ENCODE measurements around the gene ANKRD55.
"Not testable (repeated sequence)": the region's sequence is repeated elsewhere in the genome, so short reads cannot be mapped to it uniquely, and the experiment has no call there.

ANKRD55 gene

DNA sequence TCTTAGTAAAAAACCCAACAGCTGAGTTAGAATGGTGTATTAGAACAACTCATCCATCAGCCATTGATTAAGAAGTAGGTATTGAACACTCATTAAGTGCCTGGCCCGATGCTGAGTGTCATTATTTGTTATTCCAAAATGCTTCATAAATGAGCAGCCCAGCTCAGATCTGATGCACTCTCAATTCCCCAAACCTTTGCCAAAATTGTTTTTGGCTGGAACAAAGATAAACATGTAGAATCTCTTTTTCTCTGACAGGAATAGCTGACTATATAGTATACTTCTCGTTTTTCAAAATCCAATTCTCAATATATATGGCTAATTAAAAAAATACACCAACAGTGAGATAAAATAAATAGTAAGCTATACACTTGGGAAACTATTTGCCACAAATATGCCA is 20.0 kb upstream of the ANKRD55 start:
- no peak for DNase-seq (ENCODE audit: low read depth)

DNA sequence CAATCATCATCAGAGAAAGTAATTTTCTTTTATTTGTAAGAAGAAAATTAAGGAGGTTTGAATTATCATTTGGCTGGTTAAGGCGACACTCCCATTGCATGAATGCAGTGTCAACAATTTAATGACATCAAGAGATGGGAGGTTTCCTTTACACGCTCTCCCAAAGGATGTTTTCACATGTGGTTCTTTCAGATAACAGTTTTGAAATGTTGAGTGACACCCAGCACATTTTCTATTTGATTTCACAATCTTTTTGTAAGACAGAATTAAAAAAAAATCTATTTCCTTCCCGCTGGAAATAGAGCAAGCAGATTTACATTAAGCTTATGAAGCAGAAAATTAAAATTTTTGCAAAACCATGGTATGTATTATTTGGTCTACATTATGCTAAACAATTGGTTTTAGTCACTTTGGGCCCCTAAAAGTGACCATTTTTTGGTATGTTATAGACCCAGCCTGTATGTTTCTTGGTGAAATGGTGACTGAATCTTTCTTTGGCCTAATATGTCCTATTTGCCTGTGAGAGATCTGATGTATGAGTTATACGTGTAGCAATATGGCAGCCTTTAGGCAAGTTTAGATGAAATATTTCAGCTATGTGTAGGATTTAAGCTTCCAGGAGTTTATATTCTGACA is 18.9 kb upstream of the ANKRD55 start:
- no peak for DNase-seq (ENCODE audit: low read depth)

DNA sequence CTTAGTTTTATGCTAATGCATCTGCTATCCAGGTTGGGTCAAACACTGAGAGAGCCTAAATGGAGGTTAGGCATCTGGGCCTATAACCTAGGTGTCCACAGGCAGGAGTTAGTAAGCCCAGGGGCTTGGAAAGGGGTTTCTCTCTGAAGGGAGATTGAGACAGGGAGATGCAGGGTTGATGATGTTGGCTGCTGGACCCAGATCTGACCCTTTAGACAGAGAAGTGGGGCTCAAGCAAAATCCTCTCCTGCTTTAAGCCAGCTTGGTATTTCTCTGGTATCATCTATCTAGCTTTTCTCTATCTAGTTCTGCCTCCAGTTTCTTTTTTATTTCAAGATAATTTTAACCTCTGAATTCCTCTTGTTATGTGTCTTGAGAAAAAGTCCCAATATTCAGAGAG is 18.3 kb upstream of the ANKRD55 start:
- no peak for DNase-seq (ENCODE audit: low read depth)

DNA sequence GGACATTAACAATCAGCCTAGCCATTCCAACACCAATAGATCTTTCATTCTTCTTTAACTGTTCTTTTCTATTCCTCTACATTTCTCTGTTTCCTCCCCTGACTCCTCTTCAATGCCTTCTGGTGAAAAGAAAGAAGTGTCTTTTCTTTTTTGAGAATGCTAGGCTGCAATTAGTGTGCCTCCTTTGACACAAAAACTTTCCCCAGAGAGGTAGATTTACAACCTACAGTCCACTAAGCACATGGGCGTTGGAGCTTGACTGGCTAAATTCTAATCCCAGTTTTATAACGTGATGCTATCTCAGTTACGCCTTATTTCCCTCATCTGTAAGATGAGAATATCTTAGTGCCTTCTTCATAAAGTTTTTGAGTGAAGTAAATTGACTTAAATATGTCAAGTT is 16.9 kb upstream of the ANKRD55 start:
- DNase-seq (ENCODE audit: low read depth) = no peak

DNA sequence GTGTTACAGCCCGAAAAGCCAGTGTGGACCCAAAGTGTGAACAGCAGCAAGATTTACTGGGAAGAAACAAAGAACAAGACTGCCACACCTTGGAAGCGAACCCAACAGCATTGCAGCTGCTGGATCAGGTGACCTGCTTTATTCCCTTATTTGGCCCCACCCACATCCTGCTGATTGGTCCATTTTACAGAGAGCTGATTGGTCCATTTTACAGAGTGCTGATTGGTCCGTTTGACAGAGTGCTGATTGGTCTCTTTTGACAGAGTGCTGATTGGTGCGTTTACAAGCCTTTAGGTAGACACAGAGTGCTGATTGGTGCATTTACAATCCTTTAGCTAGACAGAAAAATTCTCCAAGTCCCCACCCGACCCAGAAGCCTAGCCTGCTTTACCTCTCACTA is 16.0 kb upstream of the ANKRD55 start:
- DNase-seq (ENCODE audit: low read depth) = not testable (repeated sequence)

DNA sequence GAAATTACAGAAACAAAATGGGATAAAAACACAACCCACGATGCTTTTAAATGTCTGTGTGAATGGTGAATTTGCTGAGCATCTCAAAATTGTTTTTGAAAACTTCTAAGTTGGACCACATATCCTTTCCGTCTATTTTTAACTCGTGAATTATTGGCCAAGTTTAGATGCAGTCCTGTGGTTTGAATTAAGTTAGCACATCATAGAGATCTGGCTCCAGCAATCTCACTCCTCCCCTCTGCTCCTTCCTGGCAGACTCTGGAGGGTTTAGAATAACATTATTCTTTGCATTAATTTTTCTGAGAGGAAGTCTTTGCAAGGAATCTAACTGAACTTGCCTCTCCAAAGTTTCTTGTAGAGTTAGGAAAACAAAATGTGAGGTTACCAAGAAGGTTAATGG is 14.5 kb upstream of the ANKRD55 start:
- no peak for DNase-seq (ENCODE audit: low read depth)

DNA sequence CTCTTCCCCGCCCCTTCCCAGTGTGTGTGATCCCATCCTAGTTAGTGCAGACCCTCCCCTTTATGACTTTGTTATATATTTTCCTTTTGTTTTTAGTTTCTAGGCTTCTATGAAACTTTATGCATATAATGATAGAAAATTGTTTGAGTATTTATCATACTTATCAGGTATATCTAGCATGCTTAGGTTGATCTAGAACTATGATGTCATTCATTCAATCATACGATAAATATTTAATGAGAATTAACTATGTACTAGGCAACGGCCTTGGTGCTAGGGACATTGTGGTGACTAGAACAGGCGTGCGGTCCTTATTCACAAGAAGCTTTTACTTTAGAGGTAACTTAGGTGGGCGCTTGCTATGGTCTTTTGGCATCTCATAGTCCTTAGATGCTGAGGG is 13.6 kb upstream of the ANKRD55 start:
- DNase-seq (ENCODE audit: low read depth) = no peak

DNA sequence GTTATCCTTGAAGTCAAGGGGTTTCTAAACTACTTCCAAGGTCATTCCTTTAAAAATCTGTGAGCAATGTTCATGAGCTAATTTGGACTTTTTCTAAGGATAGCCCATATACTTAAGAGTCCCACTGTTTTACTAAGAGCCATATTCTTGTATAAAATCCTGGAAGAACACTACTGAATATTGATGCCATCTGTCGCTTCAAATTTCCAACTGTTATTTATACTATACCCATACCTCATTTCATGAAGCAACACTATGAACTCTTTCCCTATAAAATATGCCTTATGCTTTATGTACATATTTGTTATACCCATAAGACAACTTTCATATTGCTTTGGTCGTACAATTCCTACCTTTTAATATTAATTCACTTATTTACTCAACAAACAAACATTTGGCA is 12.4 kb upstream of the ANKRD55 start:
- no peak for DNase-seq (ENCODE audit: low read depth)

DNA sequence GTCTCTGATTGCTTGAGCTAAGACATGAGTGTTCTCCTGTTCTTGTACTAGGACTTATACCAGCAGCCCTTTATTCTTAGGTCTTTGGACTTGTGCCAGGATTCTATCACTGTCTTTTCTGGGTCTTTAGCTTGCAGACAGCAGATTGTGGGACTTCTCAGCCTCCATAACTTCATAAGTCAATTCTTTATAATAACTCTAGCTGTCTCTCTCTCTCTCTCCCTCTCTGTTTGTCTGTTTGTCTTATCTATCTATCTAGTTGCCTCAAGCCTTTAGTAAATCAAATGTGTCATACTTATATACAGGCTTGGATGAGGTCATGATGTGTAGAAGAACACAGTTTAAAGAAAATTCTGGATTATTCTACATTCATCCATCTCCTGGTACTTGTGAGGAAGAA is 11.5 kb upstream of the ANKRD55 start:
- DNase-seq (ENCODE audit: low read depth) = no peak

DNA sequence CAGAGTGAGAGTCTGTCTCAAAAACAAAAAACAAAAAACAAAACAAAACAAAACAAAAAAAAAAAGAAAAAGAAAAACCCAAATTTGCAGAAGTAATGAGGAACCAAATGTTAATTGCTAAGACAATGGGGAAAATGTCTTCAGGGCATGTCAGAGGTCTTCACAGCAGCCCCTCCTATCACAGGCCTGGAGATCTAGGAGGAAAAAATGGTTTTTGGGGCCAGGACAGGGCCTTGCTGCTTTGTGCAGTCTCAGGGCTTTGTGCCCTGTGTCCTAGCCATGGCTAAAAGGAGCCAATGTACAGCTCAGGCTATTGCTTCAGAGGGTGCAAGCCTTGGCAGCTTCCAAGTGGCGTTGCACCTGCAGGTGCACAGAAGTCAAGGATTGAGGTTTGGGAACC is 9.1 kb upstream of the ANKRD55 start:
- DNase-seq (ENCODE audit: low read depth) = not testable (repeated sequence)

DNA sequence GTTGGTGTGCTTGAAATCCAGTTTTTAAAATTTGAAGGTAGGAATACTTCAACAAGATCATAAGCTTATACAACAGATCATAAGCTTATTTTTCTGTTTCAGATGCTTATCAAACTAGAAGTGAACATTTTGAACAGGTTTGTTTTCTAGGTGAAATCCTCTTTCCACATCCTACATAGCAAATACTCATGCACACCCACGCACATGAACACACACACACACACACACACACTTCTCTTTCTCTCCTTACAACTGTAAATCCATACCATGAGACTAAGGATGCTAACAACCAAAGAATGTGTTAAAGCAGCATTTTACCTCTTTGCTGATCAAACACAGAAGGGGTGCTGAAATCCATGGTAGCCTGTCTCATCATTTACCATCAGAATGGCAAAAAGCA is 592 bp downstream of the ANKRD55 start:
- DNase-seq (ENCODE audit: low read depth) = no peak

DNA sequence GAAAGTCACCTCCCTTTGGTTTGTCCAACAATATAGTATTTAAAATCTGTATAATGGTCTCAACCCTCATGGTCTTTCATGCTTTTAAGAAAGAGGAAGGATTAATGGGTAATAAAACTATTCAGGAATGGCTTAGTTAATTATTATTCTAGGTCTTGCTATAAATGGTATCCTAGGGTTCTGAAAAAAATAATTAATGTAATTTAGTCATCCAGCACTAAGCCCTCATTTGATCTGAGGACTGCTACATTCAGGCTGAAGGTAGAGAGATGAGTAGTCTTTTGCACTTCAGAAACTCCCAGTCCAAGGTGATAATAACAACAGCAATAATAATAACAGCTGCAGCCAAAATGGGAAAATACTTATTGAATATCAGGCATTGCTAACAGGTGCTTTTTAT is 2.6 kb downstream of the ANKRD55 start:
- no peak for DNase-seq (ENCODE audit: low read depth)

DNA sequence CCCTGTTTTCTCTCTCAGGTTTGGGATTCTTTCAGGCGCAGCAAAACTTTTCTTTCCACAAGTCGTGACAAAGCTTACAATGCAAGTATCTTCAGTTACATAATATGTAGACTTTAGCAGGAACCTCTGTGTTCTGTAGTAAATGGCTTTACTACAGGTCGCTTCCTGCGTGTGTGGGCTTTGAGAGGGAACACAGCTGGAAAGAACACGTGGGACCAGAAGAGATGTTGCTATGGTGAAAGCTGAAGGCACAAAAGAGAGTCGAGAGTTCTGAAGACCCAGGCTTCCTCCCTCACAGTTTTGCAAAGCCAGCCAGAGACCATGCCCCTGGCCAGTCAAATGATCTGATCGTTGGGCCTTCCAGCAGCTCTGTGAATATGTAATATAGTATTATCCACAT is 4.0 kb downstream of the ANKRD55 start:
- DNase-seq (ENCODE audit: low read depth) = no peak

DNA sequence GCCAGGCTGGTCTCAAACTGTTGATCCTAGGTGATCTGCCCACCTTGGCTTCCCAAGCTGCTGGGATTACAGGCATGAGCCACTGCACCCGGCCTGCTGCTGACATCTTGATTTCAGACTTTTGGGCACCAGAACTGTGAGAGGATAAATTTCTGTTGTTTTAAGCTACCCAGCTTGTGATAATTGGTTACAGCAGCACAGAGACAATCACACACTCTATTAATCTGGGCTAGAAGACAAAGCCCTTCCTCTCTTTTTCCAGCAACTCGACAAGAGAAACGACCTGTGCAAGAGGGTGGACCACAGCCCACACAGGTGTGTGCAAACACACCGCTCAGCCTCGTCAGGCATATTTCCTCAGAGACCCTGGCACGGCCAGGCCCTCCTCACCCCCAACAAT is 4.5 kb downstream of the ANKRD55 start:
- no peak for DNase-seq (ENCODE audit: low read depth)

DNA sequence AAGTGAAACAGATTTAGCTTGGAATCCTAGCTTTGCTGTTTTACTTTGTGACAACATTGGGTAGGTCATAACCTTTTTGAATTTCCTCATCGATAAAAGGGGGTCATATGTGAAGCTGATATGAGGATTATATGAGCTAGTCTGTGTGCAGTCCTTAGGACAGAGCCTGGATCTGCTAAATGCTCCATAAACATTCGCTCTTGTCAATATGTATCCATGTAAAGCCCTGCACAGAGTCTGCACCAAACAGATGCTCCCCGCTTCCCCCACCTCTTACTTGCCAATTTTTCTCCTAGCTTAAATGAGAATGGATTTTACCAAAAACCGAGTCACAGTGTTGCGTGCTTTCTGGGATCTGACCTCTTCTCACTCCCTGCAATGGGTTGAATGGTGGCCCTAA is 5.4 kb downstream of the ANKRD55 start:
- DNase-seq (ENCODE audit: low read depth) = no peak

DNA sequence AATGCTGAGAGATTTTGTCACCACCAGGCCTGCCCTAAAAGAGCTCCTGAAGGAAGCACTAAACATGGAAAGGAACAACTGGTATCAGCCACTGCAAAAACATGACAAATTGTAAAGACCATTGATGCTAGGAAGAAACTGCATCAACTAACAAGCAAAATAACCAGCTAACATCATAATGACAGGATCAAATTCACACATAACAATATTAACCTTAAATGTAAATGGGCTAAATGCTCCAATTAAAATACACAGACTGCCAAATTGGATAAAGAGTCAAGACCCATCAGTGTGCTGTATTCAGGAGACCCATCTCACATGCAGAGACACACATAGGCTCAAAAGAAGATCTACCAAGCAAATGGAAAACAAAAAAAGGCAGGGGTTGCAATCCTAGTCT is 9.8 kb downstream of the ANKRD55 start:
- not testable (repeated sequence) for DNase-seq (ENCODE audit: low read depth)

DNA sequence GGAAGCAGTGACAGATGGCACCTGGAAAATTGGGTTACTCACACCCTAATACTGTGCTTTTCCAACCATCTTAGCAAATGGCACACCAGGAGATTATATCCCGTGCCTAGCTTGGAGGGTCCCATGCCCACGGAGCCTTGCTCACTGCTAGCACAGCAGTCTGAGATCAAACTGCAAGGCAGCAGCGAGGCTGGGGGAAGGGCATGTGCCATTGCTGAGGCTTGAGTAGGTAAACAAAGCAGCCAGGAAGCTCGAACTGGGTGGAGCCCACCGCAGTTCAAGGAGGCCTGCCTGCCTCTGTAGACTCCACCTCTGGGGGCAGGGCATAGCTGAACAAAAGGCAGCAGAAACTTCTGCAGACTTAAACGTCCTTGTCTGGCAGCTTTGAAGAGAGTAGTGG is 11.5 kb downstream of the ANKRD55 start:
- not testable (repeated sequence) for DNase-seq (ENCODE audit: low read depth)

DNA sequence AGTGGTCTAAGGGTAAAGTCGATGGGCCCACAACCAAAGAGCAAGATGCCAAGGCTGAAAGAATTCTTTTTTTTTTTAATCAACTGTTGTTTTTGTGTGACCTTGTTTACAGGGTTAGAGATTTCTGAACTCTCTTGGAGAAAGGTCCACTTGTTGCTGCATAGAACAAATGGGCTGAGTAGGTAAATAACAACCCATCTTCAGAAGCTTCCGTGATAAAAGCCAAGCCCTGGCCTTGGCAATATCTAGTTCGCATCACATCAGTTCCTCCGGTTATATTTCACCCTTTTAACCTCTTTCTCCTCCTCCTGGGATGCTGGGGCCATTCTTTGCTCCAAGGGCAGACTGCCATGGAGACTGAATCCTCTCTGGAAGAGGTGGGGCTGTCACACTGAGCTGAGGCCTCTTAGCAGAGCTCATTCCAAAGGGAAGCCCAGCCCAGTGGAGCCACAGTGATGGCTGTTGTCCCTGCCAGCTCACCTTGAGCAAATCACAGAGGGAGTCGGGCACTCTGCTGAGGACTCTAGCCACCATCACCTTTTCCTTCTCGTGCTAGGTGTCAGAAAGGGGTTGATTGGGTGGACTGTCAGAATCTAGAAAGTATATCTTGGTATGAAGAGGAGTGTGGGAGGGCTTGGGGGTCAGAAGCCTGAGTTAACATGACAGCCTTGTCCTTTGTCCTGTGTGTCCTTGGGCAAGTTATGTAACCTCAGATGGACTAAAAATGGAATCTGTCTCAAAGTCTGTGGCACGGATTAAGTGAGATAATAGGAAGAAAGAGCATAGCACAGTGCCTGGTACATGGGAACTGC is 17.9 kb downstream of the ANKRD55 start:
- DNase-seq (ENCODE audit: low read depth) = no peak

DNA sequence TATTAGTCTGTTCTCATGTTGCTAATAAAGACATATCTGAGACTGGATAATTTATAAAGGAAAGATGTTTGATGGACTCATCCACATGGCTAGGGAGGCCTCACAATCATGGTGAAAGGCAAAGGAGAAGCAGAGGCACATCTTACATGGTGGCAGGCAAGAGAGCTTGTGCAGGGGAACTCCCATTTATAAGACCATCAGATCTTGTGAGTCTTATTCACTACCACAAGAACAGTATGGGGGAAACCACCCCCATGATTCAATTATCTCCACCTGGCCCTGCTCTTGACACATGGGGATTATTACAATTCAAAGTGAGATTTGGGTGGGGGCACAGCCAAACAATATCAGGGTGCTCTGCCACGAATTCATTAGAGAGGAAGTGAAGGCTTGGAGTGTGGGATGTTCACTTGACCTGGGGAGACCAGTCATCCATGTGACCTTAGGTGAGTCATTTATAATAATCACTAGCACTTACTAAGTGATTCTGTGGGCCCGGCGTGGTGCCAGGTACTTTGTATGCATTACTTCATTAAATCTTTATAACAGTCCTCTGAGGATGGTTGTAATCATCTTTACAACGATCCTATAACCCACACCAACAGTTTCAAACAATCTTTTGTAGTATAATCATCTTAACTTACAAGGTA is 19.1 kb downstream of the ANKRD55 start:
- not testable (repeated sequence) for DNase-seq (ENCODE audit: low read depth)

DNA sequence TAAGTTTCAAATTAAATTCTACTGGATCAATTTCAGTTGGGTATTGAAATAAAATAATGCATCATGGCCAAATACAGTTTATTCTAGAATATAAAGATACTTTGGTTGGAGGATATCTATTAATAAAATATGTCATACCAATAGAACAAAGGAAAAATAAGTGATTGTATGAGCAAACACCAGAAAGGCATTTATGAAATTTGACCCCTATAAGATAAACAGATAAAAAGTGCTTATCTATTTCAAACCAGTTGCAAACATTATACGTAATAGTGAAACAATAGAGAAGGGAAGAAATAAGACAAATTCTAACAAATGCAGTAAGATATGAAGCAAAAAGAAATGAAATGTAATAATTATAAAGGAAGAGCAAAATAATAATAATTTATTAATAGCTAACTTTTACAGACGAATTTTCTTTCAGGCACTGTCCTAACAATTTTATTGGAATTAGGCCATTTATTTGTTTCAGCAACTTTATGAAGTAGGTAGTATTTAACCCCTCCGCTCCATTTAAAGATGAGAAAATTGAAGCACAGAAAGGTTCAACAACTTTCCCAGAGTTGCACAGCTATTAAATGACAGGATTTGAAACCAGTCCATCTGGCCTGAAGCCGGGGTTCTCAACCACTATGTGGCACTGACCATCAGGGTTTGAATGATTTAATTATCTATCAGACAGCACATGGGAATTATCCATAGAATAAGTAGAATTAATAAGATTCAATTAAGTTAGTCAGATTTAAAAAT is 20.8 kb downstream of the ANKRD55 start:
- no peak for DNase-seq (ENCODE audit: low read depth)

DNA sequence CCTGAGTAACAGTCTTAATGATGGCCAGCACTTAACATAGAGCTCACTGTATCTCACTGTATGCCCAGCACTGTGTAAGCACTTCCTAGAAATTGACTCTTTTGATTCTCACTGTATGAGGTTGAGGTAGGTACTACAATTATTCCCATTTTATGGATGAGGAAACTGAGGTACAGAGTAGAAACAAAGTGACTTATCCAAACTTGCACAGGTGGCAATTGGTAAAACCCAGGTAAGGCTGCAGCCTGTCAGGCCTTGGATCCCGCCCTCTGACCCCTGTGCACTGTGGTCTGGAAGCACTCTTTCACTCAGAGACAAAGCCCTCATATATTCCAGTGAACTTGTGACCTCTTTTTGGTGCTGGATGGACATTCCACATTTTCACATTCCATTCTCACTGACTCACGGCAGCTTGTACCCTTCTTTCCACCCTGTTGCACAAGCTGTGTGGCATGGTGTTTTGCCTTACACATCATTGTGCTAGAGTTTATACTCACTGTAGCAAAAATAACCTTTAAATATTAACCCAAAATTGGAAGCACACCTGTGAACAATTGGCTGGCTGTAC is 21.7 kb downstream of the ANKRD55 start:
- DNase-seq (ENCODE audit: low read depth) = no peak

DNA sequence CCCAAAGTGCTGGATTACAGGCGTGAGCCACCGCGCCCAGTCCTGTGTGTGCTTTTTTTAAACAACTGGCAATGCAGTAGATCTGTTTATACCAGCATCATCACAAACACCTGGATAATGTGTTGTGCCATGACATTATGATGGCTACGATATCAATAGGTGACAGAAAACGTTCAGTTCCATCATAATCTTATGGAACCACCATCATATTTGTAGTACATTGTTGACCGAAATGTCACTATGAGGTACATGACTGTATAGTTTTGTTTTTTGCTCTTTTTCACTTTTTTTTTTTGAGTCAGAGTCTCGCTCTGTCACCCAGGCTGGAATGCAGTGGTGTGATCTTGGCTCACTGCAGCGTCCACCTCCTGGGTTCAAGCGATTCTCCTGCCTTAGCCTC is 24.4 kb downstream of the ANKRD55 start:
- DNase-seq (ENCODE audit: low read depth) = no peak

All from stimulated activated CD8-positive, alpha-beta memory T cell treated with anti-CD3 and anti-CD28 coated beads, Interleukin-12 subunit alpha, Interleukin-12 subunit beta, amount 100 ng/mL, for 4 hours (primary cell).